ENCODE data around the gene HVCN1. TPM values are rescaled to one million over a fixed set of nuclear protein-coding genes. Genes with fewer than 3 reads are reported as not detected.
"Not testable (repeated sequence)": the region's sequence is repeated elsewhere in the genome, so short reads cannot be mapped to it uniquely, and the experiment has no call there.

The HVCN1 gene
- total RNA-seq, 1 donor: 5.6 TPM

DNA sequence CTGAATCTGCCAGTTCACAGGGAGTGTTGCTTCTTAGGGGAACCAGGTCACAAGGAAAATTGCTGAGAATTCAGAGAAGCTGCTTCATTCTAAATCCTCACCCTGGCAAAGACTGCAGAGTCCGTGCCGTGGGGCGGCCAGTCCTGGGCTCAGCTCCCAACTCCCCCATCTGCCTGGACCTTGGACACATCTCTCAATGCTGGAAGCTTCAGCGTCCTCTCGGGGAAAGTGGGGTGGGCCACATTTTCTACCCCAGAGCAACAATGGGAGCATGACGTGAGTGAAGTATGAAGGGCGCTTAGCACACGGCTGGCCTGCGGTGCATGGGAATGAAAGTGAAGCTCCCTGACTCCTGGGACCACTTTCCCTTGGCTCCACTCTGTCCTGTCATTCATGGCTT lies 31.2 kb downstream of the HVCN1 start:
- no peak for DNase-seq (ENCODE audit: low read depth)
- TF ChIP-seq, protein P1, sequence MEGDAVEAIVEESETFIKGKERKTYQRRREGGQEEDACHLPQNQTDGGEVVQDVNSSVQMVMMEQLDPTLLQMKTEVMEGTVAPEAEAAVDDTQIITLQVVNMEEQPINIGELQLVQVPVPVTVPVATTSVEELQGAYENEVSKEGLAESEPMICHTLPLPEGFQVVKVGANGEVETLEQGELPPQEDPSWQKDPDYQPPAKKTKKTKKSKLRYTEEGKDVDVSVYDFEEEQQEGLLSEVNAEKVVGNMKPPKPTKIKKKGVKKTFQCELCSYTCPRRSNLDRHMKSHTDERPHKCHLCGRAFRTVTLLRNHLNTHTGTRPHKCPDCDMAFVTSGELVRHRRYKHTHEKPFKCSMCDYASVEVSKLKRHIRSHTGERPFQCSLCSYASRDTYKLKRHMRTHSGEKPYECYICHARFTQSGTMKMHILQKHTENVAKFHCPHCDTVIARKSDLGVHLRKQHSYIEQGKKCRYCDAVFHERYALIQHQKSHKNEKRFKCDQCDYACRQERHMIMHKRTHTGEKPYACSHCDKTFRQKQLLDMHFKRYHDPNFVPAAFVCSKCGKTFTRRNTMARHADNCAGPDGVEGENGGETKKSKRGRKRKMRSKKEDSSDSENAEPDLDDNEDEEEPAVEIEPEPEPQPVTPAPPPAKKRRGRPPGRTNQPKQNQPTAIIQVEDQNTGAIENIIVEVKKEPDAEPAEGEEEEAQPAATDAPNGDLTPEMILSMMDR (IDR thresholded peaks at IDR 0.05; ENCODE audit: insufficient read depth, low read depth, low read length): no peak
- no peak overlapping the region for H3K4me3 ChIP-seq (ENCODE audit: low read depth, low read length)

DNA sequence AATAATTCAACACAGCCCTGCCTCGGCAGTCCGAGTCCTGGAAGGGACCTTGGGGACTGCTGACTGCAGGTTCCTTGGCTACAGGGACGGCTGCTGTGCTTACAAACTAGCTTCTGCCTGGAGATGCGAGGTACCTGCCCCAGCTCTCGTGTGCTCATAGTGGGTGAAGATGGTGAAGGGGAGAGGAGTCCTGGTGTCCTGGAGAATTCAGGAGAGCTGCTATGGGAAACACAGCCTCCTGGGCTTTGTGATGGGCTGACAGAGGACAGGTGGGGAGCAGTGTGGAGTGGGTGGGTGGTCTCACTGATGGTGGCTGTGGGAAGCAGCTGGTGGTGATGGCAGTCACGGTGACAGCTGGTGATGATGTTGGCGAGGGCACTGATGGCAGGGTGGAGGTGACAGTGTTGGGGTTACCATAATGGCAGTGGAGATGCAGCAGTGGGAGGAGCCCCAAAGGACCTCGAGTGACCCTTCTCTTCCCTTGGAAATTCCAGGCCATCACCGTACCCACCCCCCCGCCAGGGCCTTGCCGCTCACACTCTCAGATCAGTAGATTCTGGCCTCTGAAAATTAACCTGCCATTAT lies 32.8 kb downstream of the HVCN1 start:
- no peak overlapping the region for H3K4me3 ChIP-seq (ENCODE audit: low read depth, low read length)
- no peak for DNase-seq (ENCODE audit: low read depth)
- TF ChIP-seq, protein P1 (IDR thresholded peaks at IDR 0.05; ENCODE audit: insufficient read depth, low read depth, low read length): no peak

DNA sequence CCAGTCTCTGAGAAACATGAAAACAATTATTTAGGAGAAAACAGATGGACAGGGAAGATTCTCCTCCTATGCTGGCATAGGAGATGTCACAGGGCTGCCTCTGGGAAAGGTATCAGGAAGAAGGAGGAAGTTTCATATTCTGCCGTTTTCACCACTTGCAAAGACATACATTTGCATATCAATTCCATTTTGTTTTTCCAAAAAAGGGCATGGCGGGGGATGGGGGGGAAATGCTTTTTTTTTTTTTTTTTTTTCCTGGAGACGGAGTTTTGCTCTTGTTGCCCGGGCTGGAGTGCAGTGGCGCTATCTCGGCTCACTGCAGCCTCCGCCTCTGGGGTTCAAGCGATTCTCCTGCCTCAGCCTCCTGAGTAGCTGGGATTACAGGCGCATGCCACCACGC lies 34.7 kb downstream of the HVCN1 start:
- not testable (repeated sequence) for H3K4me3 ChIP-seq (ENCODE audit: low read depth, low read length); DNase-seq (ENCODE audit: low read depth)

DNA sequence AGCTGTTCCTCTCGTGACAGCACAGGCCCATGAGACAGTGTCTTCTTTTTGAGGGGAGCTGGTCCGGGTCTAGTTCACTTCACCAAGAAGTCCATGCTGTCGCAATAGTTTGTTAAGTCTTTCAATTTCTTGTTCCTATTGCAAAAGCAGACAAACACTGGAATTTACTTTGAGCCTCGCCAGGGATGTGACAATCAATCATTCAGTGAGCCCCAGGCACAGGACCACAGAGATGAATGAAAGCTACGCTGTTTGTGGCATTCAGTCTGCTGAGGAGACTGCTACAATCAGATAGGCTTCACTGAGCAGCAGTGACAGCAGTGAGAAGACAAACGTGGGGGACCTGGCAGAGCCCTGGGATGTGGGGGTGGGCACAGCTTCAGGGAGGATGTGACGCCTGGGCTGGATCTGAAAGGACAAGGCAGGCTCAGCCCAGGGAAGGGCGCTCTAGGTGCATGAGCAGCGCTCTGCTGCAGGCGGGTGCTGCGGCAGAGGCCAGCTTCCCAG lies 39.5 kb downstream of the HVCN1 start:
- DNase-seq (ENCODE audit: low read depth): no peak
- TF ChIP-seq, protein P1 (IDR thresholded peaks at IDR 0.05; ENCODE audit: insufficient read depth, low read depth, low read length): no peak
- no peak overlapping the region for H3K4me3 ChIP-seq (ENCODE audit: low read depth, low read length)

DNA sequence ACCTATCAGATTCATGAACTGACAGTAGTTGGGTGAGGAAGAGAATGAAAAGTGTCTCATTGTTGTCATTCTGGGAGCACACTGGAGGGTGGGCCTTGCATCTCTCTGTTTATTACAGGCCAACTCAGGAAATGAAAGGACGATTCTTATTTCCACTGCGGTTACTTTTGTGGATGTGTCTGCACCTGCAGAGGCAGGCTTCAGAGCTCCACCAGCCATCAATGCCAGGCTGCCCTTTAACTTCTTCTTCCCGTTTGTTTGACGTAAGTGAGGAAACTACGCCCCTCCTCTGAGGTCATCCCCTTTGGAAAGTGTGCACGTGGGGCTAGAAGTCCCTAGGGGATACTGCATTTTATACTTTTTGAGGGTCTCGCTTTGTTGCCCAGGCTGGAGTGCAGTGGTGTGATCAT lies 41.3 kb downstream of the HVCN1 start:
- no peak overlapping the region for H3K4me3 ChIP-seq (ENCODE audit: low read depth, low read length)
- DNase-seq (ENCODE audit: low read depth): no peak
- TF ChIP-seq, protein P1 (IDR thresholded peaks at IDR 0.05; ENCODE audit: insufficient read depth, low read depth, low read length): no peak

DNA sequence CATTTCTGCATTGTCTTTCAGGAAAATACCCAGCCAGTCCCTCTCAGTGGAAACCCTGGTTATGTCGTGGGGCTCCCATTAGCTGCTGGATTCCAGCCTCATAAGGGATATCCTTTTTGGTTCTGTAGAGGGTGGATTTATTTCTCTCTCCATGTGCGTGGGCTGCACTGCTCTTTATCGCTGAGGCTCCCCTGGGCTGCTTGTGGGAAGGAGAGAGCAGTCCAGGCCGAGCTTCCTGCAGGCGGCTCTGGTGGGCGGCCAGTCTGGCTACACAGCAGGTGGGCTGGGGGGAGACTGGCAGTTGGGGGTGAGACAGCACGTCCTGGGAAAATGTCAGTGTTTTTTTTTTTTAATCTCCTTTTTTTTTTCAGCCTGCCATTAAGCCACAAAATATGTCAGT lies 47.4 kb downstream of the HVCN1 start:
- TF ChIP-seq, protein P1 (IDR thresholded peaks at IDR 0.05; ENCODE audit: insufficient read depth, low read depth, low read length): no peak
- DNase-seq (ENCODE audit: low read depth): peak; percentile 20
- no peak overlapping the region for H3K4me3 ChIP-seq (ENCODE audit: low read depth, low read length)

DNA sequence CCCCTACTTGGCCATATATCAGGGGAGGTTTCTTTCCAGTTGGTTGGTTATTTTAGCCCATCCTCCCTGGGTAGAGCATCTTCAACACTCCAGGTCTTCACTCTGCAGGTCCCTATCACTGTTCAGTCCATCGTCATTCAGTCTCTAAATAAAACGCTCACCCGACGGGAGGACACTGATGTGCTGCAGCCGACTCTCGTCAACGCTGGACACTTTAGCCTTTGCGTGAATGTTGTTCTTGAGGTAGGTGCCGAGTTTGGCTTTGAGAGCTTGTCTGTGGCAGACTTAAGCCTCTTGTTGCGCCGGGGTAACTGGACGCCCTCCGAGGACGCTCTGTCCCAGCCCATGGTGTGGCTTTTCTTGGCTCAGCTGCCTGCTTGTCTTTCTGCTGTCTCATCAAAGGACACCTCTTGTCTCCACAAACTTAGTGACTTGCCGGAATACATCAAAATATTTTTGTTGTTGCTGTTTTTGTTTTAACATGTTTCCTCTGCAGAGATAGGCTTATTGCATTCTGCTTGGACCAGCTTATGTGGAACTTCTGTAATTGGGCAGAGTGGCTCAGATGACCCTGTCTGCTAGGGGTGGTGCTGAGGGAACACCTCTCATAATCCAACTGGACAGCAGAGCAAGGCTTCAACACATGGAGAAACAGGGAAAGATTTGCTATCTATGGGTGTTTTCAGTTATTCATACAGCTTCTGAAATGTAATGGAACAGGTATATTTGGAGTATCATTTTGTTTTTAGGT lies 48.5 kb downstream of the HVCN1 start:
- DNase-seq (ENCODE audit: low read depth): no peak
- no peak overlapping the region for H3K4me3 ChIP-seq (ENCODE audit: low read depth, low read length)
- TF ChIP-seq, protein P1 (IDR thresholded peaks at IDR 0.05; ENCODE audit: insufficient read depth, low read depth, low read length): no peak
